Measurements from ENCODE around the gene TBATA.
A peak's percentile ranks its signal among the peaks of the same experiment; 100 is the strongest.

Gene TBATA

GRCh38 chr10:70828923-70829322 lies 43.7 kb upstream of the TBATA start:
- Histone ChIP-seq H2BK5ac (ENCODE audit: low read depth, low read length, poor library complexity) (no peak overlapping the region), H3K79me1 (ENCODE audit: low read length) (peaks cover 8% of the 10 kb centered on the region), H2BK120ac (ENCODE audit: insufficient read depth, low read length, poor library complexity) (no peak overlapping the region), H3K4me2 (ENCODE audit: low read length) (peak overlapping the region; percentile 34), H3K4ac (ENCODE audit: low read depth, low read length) (no peak overlapping the region), H3K27ac (ENCODE audit: low read depth, low read length) (peak overlapping the region; percentile 56), H4K8ac (ENCODE audit: low read depth, low read length) (peak overlapping the region; percentile 16), H3K4me1 (ENCODE audit: control insufficient read depth in 1 of 2, insufficient read depth in 2 of 2, low read length in 2 of 2) (peaks cover 19 to 30% of the 10 kb centered on the region in 2 experiments), H3K4me3 (ENCODE audit: low read depth, low read length) (no peak overlapping the region), H3K79me2 (ENCODE audit: control insufficient read depth, insufficient read depth, low read length, poor library complexity) (peaks cover 2% of the 10 kb centered on the region), H2AK5ac (ENCODE audit: low read length) (no peak overlapping the region), H3K23ac (ENCODE audit: low read length) (no peak overlapping the region), H3K9ac (ENCODE audit: low read length) (no peak overlapping the region), H2BK12ac (ENCODE audit: low read length) (peak overlapping the region; percentile 24), H3K36me3 (ENCODE audit: control insufficient read depth in 1 of 2, insufficient read depth in 2 of 2, low read length in 2 of 2) (peaks cover 0 to 9% of the 10 kb centered on the region in 2 experiments), H4K12ac (ENCODE audit: low read depth, low read length) (no peak overlapping the region), H2AFZ (ENCODE audit: insufficient read depth, low read length, poor library complexity) (no peak overlapping the region), H3K9me3 (ENCODE audit: insufficient read depth, low read depth, low read length) (no peaks in the 10 kb centered on the region), H3K18ac (ENCODE audit: low read length) (no peak overlapping the region), H3K14ac (ENCODE audit: low read length) (no peak overlapping the region), H4K91ac (ENCODE audit: low read depth, low read length) (peak overlapping the region; percentile 18), H3K27me3 (ENCODE audit: insufficient read depth, low read length) (no peaks in the 10 kb centered on the region)
- DNase-seq = no peak
- WGBS (ENCODE audit: extremely low coverage, insufficient coverage, insufficient read length) = no CpG with 5 or more reads among the region's 4 CpGs

GRCh38 chr10:70827086-70827757 lies 42.0 kb upstream of the TBATA start:
- H3K9ac ChIP-seq (ENCODE audit: low read length) = no peak overlapping the region
- no peak overlapping the region for H3K4me2 ChIP-seq (ENCODE audit: low read length)
- no peak overlapping the region for H3K4ac ChIP-seq (ENCODE audit: low read depth, low read length)
- H3K27ac ChIP-seq (ENCODE audit: low read depth, low read length) = no peak overlapping the region
- no peak overlapping the region for H4K8ac ChIP-seq (ENCODE audit: low read depth, low read length)
- peaks cover 0 to 9% of the 10 kb centered on the region in 2 experiments for H3K36me3 ChIP-seq (ENCODE audit: control insufficient read depth in 1 of 2, insufficient read depth in 2 of 2, low read length in 2 of 2)
- no peaks in the 10 kb centered on the region for H3K27me3 ChIP-seq (ENCODE audit: insufficient read depth, low read length)
- no peak overlapping the region for H2AFZ ChIP-seq (ENCODE audit: insufficient read depth, low read length, poor library complexity)
- H3K4me3 ChIP-seq (ENCODE audit: low read depth, low read length) = no peak overlapping the region
- no peak for DNase-seq
- no peak overlapping the region for H2BK12ac ChIP-seq (ENCODE audit: low read length)
- no peak overlapping the region for H3K18ac ChIP-seq (ENCODE audit: low read length)
- H3K4me1 ChIP-seq (ENCODE audit: control insufficient read depth in 1 of 2, insufficient read depth in 2 of 2, low read length in 2 of 2) = peaks cover 16 to 26% of the 10 kb centered on the region in 2 experiments
- H3K79me2 ChIP-seq (ENCODE audit: control insufficient read depth, insufficient read depth, low read length, poor library complexity) = peaks cover 2% of the 10 kb centered on the region
- no peaks in the 10 kb centered on the region for H3K9me3 ChIP-seq (ENCODE audit: insufficient read depth, low read depth, low read length)
- H4K91ac ChIP-seq (ENCODE audit: low read depth, low read length) = no peak overlapping the region
- H2BK5ac ChIP-seq (ENCODE audit: low read depth, low read length, poor library complexity) = no peak overlapping the region
- no peak overlapping the region for H2AK5ac ChIP-seq (ENCODE audit: low read length)
- peaks cover 8% of the 10 kb centered on the region for H3K79me1 ChIP-seq (ENCODE audit: low read length)
- H3K14ac ChIP-seq (ENCODE audit: low read length) = no peak overlapping the region
- no peak overlapping the region for H2BK120ac ChIP-seq (ENCODE audit: insufficient read depth, low read length, poor library complexity)
- H3K23ac ChIP-seq (ENCODE audit: low read length) = no peak overlapping the region
- no peak overlapping the region for H4K12ac ChIP-seq (ENCODE audit: low read depth, low read length)
- WGBS (ENCODE audit: extremely low coverage, insufficient coverage, insufficient read length) = no CpG with 5 or more reads among the region's 2 CpGs

GRCh38 chr10:70822076-70822820 lies 37.1 kb upstream of the TBATA start:
- no peaks in the 10 kb centered on the region for H3K79me1 ChIP-seq (ENCODE audit: low read length)
- no peak overlapping the region for H3K23ac ChIP-seq (ENCODE audit: low read length)
- H3K4me1 ChIP-seq (ENCODE audit: control insufficient read depth in 1 of 2, insufficient read depth in 2 of 2, low read length in 2 of 2) = peaks cover 3 to 9% of the 10 kb centered on the region in 2 experiments
- H2BK5ac ChIP-seq (ENCODE audit: low read depth, low read length, poor library complexity) = no peak overlapping the region
- no peak overlapping the region for H4K91ac ChIP-seq (ENCODE audit: low read depth, low read length)
- H4K8ac ChIP-seq (ENCODE audit: low read depth, low read length) = no peak overlapping the region
- H2BK12ac ChIP-seq (ENCODE audit: low read length) = no peak overlapping the region
- no peak for DNase-seq
- no peak overlapping the region for H3K18ac ChIP-seq (ENCODE audit: low read length)
- H3K4me2 ChIP-seq (ENCODE audit: low read length) = no peak overlapping the region
- H2BK120ac ChIP-seq (ENCODE audit: insufficient read depth, low read length, poor library complexity) = no peak overlapping the region
- H3K79me2 ChIP-seq (ENCODE audit: control insufficient read depth, insufficient read depth, low read length, poor library complexity) = no peaks in the 10 kb centered on the region
- peaks cover 7 to 17% of the 10 kb centered on the region in 2 experiments for H3K36me3 ChIP-seq (ENCODE audit: control insufficient read depth in 1 of 2, insufficient read depth in 2 of 2, low read length in 2 of 2)
- H3K27ac ChIP-seq (ENCODE audit: low read depth, low read length) = no peak overlapping the region
- no peak overlapping the region for H3K9ac ChIP-seq (ENCODE audit: low read length)
- H2AFZ ChIP-seq (ENCODE audit: insufficient read depth, low read length, poor library complexity) = no peak overlapping the region
- no peaks in the 10 kb centered on the region for H3K27me3 ChIP-seq (ENCODE audit: insufficient read depth, low read length)
- H4K12ac ChIP-seq (ENCODE audit: low read depth, low read length) = no peak overlapping the region
- H2AK5ac ChIP-seq (ENCODE audit: low read length) = no peak overlapping the region
- H3K9me3 ChIP-seq (ENCODE audit: insufficient read depth, low read depth, low read length) = no peaks in the 10 kb centered on the region
- H3K4me3 ChIP-seq (ENCODE audit: low read depth, low read length) = no peak overlapping the region
- no CpG with 5 or more reads among the region's 2 CpGs for WGBS (ENCODE audit: extremely low coverage, insufficient coverage, insufficient read length)
- no peak overlapping the region for H3K14ac ChIP-seq (ENCODE audit: low read length)
- H3K4ac ChIP-seq (ENCODE audit: low read depth, low read length) = no peak overlapping the region

GRCh38 chr10:70820976-70821750 lies 36.0 kb upstream of the TBATA start:
- Histone ChIP-seq H4K91ac (ENCODE audit: low read depth, low read length) (no peak overlapping the region), H2BK5ac (ENCODE audit: low read depth, low read length, poor library complexity) (no peak overlapping the region), H3K14ac (ENCODE audit: low read length) (no peak overlapping the region), H2AFZ (ENCODE audit: insufficient read depth, low read length, poor library complexity) (no peak overlapping the region), H2BK12ac (ENCODE audit: low read length) (no peak overlapping the region), H3K79me2 (ENCODE audit: control insufficient read depth, insufficient read depth, low read length, poor library complexity) (peaks cover 2% of the 10 kb centered on the region), H3K36me3 (ENCODE audit: control insufficient read depth in 1 of 2, insufficient read depth in 2 of 2, low read length in 2 of 2) (peaks cover 7 to 16% of the 10 kb centered on the region in 2 experiments), H3K18ac (ENCODE audit: low read length) (no peak overlapping the region), H2BK120ac (ENCODE audit: insufficient read depth, low read length, poor library complexity) (no peak overlapping the region), H3K4ac (ENCODE audit: low read depth, low read length) (no peak overlapping the region), H3K23ac (ENCODE audit: low read length) (no peak overlapping the region), H3K27me3 (ENCODE audit: insufficient read depth, low read length) (no peaks in the 10 kb centered on the region), H3K9ac (ENCODE audit: low read length) (no peak overlapping the region), H4K12ac (ENCODE audit: low read depth, low read length) (no peak overlapping the region), H3K9me3 (ENCODE audit: insufficient read depth, low read depth, low read length) (no peaks in the 10 kb centered on the region), H3K4me1 (ENCODE audit: control insufficient read depth in 1 of 2, insufficient read depth in 2 of 2, low read length in 2 of 2) (peaks cover 6 to 8% of the 10 kb centered on the region in 2 experiments), H4K8ac (ENCODE audit: low read depth, low read length) (no peak overlapping the region), H3K4me3 (ENCODE audit: low read depth, low read length) (no peak overlapping the region), H2AK5ac (ENCODE audit: low read length) (no peak overlapping the region), H3K4me2 (ENCODE audit: low read length) (no peak overlapping the region), H3K27ac (ENCODE audit: low read depth, low read length) (no peak overlapping the region), H3K79me1 (ENCODE audit: low read length) (peaks cover 3% of the 10 kb centered on the region)
- DNase-seq = no peak
- no CpG with 5 or more reads among the region's 4 CpGs for WGBS (ENCODE audit: extremely low coverage, insufficient coverage, insufficient read length)

Data from trophoblast cell (in vitro differentiated cells and primary cell).